Stimulated activated CD8-positive, alpha-beta memory T cell treated with anti-CD3 and anti-CD28 coated beads, Interleukin-4, amount 100 ng/mL, for 1 hour (primary cell): ENCODE results near the gene TMEM185B.
"Not testable (repeated sequence)": the region's sequence is repeated elsewhere in the genome, so short reads cannot be mapped to it uniquely, and the experiment has no call there.

Source experiments
- DNase-seq, 2 donors: peaks; one replicate each; pipeline ENCODE4 v3.0.0-alpha.2; 2020; ENCODE audit warnings: low read depth in 2 of 2, low spot score in 1 of 2

Gene TMEM185B

GRCh38 chr2:120223034-120223912, at the start of gene TMEM185B:
Gene TMEM185B, minus strand, starts transcription at chr2:120223400. Its CDS starts 424 bp downstream, at chr2:120222976.
- DNase-seq = peak; percentile 65 to 80

GRCh38 chr2:120271711-120272379, 48.6 kb upstream of the TMEM185B start:
- no peak for DNase-seq

- DNase-seq = no peak
Observed at GRCh38 chr2:120269816-120270215, 46.6 kb upstream of the TMEM185B start.

GRCh38 chr2:120269076-120269744, 46.0 kb upstream of the TMEM185B start:
- no peak for DNase-seq

DNA sequence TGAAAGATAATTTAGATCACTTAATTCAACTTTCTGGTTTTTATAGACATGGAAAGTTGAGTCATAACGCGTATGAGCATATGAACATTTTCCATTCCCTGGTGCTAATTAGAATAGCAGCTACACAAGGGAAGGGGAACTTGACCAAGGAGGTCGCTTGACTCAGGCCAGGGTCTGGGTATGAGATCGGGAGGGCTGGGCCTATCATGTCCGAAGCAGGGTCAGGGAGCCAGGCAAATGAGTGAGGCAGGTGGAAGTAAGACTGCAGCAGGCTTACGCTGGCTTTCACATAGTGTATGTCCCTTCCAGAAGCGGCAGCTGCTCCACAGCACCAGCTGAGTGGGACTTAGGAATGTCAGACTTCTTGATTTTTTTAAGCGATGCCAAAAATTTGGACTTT, 44.1 kb upstream of the TMEM185B start:
- no peak for DNase-seq

DNA sequence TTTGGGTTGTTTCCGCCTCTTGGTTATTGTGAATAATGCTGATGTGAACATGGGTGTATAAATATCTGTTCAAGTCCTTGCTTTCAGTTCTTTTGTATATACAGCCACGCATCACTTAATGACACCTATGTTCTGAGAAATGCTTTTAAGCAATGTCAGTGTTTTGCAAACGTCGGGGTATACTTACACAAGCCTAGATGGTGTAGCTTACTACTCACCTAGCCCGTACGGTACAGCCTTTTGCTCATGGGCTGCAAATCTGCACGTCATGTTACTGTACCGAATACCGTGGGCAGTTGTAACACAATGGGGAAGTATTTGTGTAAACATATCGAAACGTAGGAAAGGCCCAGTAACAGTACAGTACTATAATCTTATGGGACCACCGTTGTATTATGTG, 41.8 kb upstream of the TMEM185B start:
- DNase-seq = no peak

DNA sequence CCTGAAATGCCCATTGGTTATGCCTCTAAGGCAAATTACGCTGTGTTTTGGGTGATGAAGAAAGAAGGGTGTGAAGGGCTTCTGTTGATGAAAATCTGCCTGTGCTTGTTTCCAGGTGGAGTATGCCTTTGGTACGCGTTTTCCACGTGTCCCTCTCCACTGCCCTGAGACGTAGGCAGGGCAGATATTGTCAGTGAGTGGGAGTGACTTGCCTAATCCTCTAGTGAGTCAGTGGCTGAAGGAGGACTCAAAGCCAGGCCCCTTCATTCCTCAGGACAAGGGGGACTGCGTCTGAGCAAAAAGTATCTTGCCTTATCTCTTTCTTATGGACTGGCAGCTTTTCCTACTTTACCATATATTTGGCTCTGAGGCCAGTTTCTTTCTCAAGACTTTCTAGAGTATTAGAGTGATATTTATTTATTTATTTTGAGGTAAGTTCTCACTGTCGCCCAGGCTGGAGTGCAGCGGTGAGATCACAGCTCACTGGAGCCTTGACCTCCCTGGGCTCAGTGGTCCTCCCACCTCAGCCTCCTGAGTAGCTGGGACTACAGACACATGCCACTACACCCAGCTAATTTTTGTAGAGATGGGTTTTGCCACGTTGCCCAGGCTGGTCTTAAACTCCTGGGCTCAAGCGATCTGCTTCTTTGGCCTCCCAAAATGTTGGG, 39.7 kb upstream of the TMEM185B start:
- DNase-seq = no peak

DNA sequence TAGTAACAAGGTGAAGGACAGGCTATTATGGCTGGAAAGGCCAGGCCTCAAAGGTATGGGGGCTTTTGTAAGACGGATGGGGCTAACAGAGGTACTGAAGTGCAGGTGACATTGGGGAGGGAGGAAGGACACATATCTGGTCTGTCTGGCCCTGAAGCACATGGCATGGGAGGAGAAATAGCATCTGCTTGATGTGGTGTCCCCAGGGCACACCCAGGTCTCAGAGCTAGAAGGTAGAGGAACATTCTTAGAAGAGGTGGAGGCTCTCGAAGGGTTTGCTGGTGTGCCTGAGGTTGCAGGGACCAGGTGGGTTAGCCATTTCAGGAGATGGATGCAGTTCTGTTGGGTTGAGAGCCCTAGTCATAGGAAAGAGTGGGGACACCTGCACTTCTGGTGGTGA, 39.0 kb upstream of the TMEM185B start:
- DNase-seq = no peak

DNA sequence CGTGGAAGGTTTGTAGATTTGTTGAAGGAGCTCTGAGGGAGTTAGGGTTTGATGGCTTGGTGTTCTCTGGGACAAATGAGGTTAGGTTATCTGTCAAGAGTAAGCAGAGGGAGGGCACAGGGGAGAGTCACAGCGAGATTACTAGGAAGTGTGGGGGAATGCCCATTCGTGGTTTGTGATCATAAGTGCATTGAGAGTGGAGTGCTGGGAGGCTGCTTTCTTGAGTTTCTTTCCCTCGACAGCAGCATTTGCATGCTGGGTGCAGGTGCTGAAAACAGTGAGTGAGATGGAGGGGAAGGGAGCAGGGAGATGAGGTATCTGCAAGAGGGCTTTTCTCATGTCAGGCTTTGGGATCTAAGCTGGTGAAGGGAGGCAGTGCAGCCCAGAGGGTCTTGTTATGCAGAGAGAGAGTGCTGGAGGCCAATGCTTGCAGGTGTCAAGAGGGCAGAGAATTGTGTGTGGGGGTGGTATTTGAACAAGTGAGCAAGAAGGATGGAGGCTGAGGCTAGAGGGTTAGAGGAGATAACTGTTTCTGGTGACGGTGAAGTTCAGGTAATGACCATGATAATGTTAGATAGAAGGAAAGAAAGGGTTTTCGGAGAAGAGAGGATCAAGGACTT, 38.3 kb upstream of the TMEM185B start:
- no peak for DNase-seq

GRCh38 chr2:120260736-120261135, 37.5 kb upstream of the TMEM185B start:
- no peak for DNase-seq

DNA sequence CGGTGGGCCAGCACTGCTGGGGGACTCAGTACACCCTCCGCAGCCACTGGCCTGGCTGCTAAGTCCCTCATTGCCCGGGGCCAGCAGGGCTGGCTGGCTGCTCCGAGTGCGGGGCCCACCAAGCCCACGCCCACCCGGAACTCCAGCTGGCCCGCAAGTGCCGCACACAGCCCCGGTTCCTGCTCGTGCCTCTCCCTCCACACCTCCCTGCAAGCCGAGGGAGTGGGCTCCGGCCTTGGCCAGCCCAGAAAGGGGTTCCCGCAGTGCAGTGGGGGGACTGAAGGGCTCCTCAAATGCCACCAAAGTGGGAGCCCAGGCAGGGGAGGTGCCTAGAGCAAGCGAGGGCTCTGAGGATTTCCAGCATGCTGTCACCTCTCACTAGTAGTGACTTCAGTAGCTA, 36.7 kb upstream of the TMEM185B start:
- not testable (repeated sequence) for DNase-seq

GRCh38 chr2:120258196-120258595, 35.0 kb upstream of the TMEM185B start:
- DNase-seq = no peak

- DNase-seq = no peak
Observed at GRCh38 chr2:120257522-120257921, 34.3 kb upstream of the TMEM185B start.

DNA sequence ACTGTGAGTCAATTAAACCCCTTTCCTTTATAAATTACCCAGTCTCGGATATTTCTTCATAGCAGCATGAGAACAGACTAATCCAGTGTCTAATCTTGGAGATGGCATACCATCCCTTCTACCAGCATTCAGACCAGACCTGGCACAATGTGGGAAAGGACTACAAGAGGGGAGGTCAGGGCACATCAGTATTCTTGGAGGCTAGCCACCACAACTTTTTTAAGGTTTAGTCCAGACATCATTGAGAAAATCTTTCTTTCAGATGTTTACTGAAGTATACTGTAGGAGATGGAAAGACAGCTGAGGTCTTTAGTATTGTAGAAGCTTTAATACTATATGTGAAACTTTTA, 33.4 kb upstream of the TMEM185B start:
- no peak for DNase-seq

DNA sequence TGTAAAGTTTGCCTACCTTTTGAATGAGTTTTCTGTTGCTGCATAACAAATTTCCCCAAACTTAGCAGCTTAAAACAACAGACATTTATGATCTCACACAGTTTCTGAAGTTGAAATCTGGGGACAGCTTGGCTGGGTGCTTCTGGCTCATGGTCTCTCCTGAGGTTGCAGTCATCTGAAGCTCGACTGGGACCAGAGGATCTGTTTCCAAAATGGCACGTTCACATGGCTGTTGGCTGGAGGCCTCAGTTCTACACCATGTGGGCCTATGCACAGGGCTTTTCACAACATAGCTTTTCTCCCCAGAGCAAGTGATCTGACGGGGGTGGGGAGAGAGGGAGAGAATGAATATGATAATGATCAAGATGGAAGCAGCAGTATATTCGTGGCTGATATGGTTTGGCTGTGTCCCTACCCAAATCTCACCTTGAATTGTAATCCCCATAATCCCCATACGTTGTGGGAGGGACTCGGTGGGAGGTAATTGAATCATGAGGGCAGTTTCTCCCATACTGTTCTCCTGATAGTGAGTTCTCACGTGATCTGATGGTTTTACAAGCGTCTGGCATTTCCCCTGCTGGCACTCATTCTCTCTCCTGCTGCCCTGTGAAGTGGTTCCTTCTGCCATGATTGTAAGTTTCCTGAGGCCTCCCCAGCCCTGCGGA, 32.9 kb upstream of the TMEM185B start:
- no peak for DNase-seq

- no peak for DNase-seq
Observed at GRCh38 chr2:120255071-120255470, 31.9 kb upstream of the TMEM185B start.

DNA sequence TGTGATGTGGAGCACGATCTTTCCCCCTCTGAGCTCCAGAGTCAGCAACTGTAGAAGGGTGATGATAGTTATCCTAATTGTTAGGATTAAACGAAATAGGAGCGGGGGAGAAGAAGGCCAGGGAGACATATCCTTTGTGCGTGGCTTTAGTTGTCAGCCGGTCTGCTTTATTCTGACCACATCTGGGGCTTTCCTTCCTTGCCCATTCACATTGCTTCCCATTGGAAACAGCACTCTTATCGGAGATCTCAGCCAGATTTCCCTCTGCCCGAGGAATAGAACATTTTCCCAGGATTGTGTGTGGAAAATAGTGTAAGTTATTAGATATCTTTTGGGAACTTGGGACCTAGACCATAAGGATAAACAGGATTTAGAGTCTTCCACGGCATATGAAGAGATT, 31.0 kb upstream of the TMEM185B start:
- no peak for DNase-seq

DNA sequence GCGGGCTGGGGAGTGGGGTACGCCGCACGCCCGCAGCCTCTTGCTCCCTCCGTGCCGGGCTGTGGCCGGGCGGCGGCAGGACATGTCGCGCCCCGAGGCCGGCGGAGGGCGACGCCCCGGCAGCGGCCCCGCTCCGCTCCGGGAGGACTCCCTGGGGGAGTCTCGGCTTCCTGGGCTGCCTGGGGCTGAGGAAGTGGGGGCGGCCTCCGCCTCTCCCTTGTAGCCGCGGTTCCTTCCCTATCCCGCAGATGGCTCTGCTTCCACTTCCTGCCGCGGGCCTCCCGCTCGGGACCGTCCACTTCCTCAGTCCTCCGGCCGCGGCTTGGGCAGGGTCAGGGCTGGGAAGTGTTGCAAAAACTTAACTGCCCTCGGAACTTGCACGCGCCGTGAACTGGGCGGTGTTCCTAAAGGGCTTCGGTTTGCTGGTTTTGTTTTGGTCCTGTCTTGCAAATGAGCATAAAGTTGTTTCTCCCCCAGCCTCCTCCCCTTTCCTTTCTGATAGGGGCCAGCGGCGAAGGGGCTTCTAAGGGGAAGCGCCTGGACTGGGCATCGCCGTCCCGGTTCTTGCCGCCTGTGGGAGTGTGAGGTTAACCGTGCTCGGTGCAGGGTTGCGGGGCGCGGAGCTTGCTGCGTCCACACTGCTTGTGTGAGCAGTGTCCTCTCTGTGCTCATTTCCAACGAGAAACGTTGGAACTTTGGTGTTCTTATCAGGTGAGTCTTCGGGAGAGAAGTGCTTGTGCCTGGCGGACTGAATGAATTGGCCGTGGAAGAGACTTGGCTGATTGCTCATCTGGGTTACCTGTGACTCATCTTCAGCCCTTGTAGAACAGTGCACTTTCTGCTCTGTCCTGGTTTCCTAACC, 30.1 kb upstream of the TMEM185B start:
- DNase-seq = peak in 1 of 2 donors; percentile 16

GRCh38 chr2:120252225-120253020, 29.2 kb upstream of the TMEM185B start, which contains the start of gene RALB:
Gene RALB, plus strand, starts transcription at chr2:120252852. Its CDS starts 25,813 bp downstream, at chr2:120278665.
- peak; percentile 97 for DNase-seq
